ENCODE data around the gene LRP11. TPM values are rescaled to one million over a fixed set of nuclear protein-coding genes. Genes with fewer than 3 reads are reported as not detected.
A peak's percentile ranks its signal among the peaks of the same experiment; 100 is the strongest.
"Not testable (repeated sequence)": the region's sequence is repeated elsewhere in the genome, so short reads cannot be mapped to it uniquely, and the experiment has no call there.

The LRP11 gene
- total RNA-seq, 1 donor from 2014 or later: 54.5 TPM

- DNase-seq (ENCODE audit: low read depth): no peak
- H3K4me3 ChIP-seq (ENCODE audit: low read depth, low read length): peak overlapping the region; percentile 17
- TF ChIP-seq CTCF (conservative IDR thresholded peaks at IDR 0.05; ENCODE audit: low read depth, low read length): no peak
Measured at GRCh38 chr6:149855741-149856140, 8.4 kb downstream of the LRP11 start.

GRCh38 chr6:149855040-149855654 lies 9.0 kb downstream of the LRP11 start:
- no peak for TF ChIP-seq CTCF (conservative IDR thresholded peaks at IDR 0.05; ENCODE audit: low read depth, low read length)
- no peak for DNase-seq (ENCODE audit: low read depth)
- peak overlapping the region; percentile 17 for H3K4me3 ChIP-seq (ENCODE audit: low read depth, low read length)

GRCh38 chr6:149854532-149854931 lies 9.6 kb downstream of the LRP11 start:
- H3K4me3 ChIP-seq (ENCODE audit: low read depth, low read length): no peak overlapping the region
- DNase-seq (ENCODE audit: low read depth): no peak
- no peak for TF ChIP-seq CTCF (conservative IDR thresholded peaks at IDR 0.05; ENCODE audit: low read depth, low read length)

GRCh38 chr6:149854017-149854416 lies 10.1 kb downstream of the LRP11 start:
- H3K4me3 ChIP-seq (ENCODE audit: low read depth, low read length); DNase-seq (ENCODE audit: low read depth): not testable (repeated sequence)

- DNase-seq (ENCODE audit: low read depth): no peak
- TF ChIP-seq CTCF (conservative IDR thresholded peaks at IDR 0.05; ENCODE audit: low read depth, low read length): no peak
- H3K4me3 ChIP-seq (ENCODE audit: low read depth, low read length): no peak overlapping the region
Measured at GRCh38 chr6:149852881-149853280, 11.3 kb downstream of the LRP11 start.

- no peak for TF ChIP-seq CTCF (conservative IDR thresholded peaks at IDR 0.05; ENCODE audit: low read depth, low read length)
- no peak overlapping the region for H3K4me3 ChIP-seq (ENCODE audit: low read depth, low read length)
- DNase-seq (ENCODE audit: low read depth): no peak
Measured at GRCh38 chr6:149852180-149852579, 12.0 kb downstream of the LRP11 start.

- no peak for DNase-seq (ENCODE audit: low read depth)
- no peak overlapping the region for H3K4me3 ChIP-seq (ENCODE audit: low read depth, low read length)
- TF ChIP-seq CTCF (conservative IDR thresholded peaks at IDR 0.05; ENCODE audit: low read depth, low read length): no peak
Measured at GRCh38 chr6:149851461-149852110, 12.6 kb downstream of the LRP11 start.

- DNase-seq (ENCODE audit: low read depth): not testable (repeated sequence)
Measured at GRCh38 chr6:149848343-149848742, 15.8 kb downstream of the LRP11 start.

More at GRCh38 chr6:149848343-149848742, 15.8 kb downstream of the LRP11 start:
- not testable (repeated sequence) for H3K4me3 ChIP-seq (ENCODE audit: low read depth, low read length)
